CD4-positive, alpha-beta T cell treated with Interleukin-10 for 1 hour (primary cell): ENCODE measurements around the gene DOCK2.
"Not testable (repeated sequence)": the region's sequence is repeated elsewhere in the genome, so short reads cannot be mapped to it uniquely, and the experiment has no call there.

Source experiments
- DNase-seq: peaks from one replicate; pipeline ENCODE4 v3.0.0-alpha.2; 2020

DOCK2 gene

GRCh38 chr5:169723103-169723831 lies 86.2 kb downstream of the DOCK2 start:
- DNase-seq: no peak

DNA sequence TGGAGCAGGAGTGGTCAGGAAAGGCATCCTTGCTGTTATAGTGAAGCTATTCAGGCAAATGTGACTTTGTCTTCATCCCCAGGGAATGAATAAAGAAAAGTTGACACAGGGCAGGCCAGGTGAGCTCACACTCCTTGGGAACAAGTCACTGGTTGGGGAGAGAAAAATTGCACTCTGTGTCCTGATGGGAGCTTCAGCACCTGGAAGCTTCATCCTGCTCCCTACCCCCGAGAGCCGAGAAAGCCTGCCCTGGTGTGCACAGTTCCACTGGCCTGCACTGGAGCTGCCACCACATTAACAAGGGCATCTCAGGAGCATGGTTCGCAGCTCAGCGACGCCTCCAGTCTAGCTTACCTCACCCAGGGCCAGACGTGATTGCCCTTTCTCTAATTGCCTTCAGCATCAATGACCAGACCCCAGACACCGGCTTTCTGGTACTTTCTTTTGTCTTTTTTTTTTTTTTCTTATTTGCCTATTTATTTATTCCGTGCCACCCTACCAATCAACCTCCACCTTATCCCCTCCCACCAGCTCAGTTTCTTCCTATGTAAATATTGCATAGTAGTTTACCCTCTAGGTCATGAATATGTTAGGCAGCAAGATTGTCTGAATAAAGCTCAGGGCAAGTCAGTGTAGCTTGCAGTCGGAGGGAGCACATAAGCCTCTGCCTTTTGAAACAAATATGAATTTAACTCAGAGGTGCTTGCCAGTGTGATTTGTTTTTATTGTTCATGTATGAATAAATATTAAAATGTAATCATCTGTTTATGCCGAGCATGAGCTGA lies 87.4 kb downstream of the DOCK2 start:
- DNase-seq: no peak

DNA sequence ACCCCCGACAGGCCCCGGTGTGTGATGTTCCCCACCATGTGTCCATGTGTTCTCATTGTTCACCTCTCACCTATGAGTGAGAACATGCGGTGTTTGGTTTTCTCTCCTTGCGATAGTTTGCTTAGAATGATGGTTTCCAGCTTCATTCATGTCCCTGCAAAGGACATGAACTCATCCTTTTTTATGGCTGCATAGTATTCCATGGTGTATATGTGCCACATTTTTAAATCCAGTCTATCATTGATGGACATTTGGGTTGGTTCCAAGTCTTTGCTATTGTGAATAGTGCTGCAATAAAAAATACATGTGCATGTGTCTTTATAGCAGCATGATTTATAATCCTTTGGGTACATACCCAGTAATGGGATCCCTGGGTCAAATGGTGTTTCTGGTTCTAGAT lies 88.6 kb downstream of the DOCK2 start:
- not testable (repeated sequence) for DNase-seq

DNA sequence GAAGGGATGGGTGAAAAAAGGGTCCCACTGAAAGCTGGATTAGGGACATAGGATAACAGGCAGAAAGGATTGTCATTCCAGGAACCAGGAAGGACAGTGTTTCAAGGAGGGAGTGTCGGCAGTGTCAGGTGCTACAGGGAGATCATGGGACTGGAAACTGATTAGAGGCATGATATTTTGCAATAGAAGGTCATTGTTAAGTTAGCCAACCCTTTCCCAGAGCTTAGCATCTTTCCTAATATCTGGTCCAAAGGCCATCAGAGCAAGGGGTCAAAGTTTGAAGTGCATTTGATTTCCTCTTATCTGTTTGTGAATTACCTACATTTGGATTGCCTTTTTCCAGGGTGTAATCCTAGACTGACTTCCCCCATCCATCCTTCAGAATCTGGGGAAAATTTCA lies 91.3 kb downstream of the DOCK2 start:
- DNase-seq: no peak

DNA sequence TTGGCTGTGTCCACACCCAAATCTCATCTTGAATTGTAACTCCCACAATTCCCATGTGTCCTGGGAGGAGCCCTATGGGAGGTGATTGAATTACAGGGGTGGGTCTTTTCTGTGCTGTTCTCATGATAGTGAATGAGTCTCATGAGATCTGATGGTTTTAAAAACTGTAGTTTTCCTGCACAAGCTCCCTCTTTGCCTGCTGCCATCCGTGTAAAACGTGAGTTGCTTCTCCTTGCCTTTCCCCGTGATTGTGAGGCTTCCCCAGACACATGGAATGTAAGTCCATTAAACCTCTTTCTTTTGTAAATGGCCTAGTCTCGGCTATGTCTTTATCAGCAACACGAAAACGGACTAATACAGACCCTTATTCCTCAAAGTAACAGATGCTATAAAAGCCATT lies 94.1 kb downstream of the DOCK2 start:
- no peak for DNase-seq

DNA sequence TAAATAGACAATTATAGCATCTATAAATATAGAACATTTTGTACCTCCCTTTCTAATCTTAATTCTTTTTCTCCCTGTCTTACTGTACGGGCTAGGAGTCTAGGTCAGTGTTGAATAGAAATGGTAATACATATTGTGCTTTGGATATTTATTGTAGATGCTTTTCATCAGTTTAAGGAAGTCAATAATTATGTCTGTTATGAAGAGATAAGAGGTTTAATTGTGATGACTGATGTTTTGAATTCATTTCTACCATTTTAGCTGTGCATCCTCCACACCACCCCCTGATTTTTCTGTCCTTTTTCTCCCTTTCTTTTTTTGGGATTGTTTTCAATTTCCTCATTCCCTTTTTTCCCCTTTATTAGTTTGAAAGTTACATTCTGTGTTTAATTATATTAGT lies 95.8 kb downstream of the DOCK2 start:
- DNase-seq: no peak

- DNase-seq: no peak
Observed at GRCh38 chr5:169735913-169736312, 98.8 kb downstream of the DOCK2 start.

GRCh38 chr5:169736653-169737052 lies 99.6 kb downstream of the DOCK2 start:
- no peak for DNase-seq

DNA sequence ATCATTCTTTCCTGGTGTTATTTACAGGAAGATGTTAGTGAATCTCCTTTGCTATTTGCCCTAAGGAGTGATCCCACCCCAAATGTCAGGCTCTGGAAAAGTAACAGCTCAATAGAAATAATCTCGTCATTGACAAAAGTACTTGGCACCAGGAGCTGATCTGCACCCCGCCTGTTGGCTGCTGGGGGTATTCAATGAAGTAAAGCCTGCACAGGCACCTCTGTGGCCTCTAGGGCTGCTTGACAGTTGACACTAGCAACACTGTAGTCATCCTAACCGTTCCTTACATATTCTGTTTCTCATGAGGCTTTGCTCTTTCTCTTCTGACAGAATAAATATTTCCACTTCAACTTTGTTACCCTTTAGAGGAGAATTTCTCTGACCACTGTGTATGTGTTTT lies 103.4 kb downstream of the DOCK2 start:
- no peak for DNase-seq

DNA sequence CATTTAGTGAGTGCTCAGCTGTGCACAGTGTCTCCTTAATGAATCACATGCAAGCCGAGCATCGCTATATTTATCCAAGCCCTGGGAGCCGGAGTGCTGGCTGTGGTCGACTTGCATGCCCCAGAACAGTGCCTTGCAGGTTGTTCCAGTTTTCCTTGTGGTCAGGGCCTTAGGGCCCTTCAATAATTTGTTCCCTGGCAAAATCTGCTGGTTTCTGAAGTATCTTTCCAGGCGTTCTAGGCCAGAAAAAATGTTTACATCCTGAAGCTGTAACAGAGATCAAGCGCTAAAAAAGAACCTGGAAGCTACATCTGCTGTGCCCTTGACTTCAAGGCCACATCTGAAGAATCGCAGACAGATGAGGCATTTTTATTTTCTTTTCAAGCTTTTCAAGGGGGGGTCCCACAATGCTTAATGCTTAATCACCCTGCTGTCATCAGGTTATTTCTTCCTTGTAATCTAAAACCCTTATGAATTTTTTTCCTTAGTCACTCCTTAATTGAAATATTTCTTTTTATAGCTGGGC lies 105.8 kb downstream of the DOCK2 start:
- DNase-seq: no peak

DNA sequence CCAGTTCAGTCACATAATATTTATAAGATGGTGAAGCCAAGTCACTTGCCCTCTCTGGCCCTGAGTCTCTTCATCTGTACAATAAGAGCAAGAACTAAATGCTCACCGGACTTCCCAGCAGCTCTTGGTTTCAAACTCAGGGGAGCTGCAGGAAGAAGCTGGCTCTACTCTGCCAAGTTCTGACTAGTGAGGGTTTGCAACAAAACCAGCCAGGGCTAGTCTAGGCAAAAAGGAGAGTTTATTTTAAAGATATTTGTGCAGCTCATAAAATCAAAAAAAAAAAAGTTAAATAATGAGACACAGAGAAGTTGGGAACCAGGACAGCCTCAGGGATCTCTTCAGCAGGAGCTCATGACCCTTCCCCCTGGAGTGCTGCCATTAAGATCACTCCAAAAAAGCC lies 107.3 kb downstream of the DOCK2 start:
- DNase-seq: no peak

DNA sequence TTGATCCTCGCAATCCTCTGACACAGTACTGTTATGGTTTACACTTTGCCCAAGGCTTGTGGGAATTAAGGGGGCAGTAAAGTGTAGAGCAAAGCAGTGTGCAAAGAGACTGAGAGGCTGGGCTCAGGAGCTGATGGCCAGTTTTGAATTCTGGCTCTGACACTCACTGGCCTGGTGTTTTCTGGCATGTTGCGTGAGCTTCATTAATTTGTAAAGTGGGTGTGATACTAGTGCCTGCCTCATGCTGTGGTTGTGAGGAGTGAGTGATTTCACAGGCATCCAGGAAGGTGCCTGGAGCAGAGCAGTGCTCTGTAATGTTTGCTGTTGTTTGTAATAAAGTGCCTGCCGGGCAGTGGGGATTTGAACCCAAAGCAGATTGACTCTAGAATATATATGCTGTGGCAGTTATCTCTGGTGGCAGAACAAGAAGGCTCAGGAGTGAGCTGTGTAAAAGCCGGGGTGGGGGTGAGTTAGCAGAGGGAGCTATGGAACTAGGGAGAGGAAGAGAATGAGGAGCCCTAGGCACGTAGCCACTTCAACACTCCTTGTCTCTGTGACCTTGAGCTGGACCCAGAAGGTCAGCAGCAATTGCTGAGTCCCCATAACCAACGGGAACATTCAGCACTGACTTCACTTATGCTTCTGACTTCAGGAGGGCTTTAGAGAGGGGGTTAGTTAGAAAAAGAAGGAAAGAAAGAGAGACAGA lies 108.5 kb downstream of the DOCK2 start:
- no peak for DNase-seq

DNA sequence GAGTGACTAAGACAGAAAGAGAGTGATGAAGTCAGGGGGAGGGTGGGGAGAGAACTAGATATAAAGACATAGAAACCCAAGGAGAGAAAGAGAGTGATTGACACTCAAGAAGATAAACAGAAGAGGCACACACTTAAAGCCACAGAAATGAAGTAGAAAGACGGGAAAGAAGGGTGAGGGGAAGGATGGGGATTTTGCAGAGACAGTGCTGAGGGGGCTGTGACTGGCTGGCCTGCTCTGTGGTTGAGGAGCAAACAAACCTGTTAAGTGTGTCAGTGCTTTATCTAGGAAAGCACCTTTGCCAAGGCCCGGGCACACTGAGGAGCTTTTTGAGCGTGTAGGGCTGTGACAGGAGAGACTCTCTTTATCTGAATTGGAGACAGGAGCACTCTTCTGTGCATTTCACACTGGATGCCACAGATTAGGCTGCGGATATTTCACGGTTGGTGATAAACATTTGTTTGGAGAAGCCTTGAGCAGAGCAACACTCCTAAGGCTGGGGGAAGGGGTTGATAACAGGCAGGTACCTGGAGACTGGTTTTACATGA lies 109.1 kb downstream of the DOCK2 start:
- DNase-seq: no peak

- no peak for DNase-seq
Observed at GRCh38 chr5:169748174-169748573, 111.1 kb downstream of the DOCK2 start.

DNA sequence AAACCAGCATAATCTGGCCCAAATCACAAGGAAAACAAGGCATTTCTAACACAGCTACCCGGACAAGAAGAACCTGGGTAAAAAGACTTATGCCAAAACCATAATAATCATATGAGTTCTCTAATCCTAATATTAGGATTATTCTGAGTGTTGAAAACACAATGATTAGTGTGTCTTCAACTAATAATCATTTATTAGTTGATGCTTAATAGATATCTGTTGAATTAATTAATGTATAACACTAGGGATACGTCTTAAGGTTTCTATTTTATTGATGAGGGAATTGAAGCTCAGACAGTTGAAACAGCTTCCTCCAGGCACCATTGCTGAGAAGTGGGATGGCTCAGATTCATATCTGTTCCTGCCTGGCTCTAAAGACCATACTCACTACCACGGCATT lies 112.2 kb downstream of the DOCK2 start:
- DNase-seq: no peak

DNA sequence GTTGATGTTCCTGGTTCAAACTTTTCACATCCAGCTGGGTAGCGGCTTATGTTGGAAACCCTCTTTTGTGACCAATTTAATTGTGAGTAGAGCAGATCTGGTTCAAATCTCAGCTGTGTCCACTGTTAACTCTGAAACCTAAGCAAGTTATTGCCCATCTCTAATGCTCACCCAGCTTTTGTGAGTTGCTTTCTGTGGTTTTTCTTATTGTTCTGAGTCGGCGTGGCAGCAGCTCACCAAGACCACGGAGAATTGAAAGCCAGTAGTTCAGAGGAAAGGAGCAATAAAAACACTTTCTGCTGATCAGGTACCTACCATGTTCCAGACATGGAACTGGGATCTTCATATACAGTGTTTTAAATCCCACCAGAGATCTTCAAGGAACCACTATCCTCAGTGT lies 114.4 kb downstream of the DOCK2 start:
- DNase-seq: no peak

DNA sequence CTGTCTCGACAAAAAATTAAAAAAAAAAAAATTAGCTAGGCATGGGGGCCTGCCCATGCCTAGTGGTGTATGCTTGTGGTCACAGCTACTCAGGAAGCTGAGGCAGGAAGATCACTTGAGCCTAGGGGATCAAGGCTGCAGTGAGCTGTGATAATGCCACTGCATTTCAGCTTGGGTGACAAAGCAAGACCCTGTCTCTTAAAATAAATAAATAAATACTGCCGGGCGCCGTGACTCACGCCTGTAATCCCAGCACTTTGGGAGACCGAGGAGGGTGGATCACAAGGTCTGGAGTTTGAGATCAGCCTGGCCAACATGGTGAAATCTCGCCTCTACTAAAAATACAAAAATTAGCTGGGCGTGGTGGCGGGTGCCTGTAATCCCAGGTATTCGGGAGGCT lies 115.5 kb downstream of the DOCK2 start:
- not testable (repeated sequence) for DNase-seq

GRCh38 chr5:169753795-169754194 lies 116.7 kb downstream of the DOCK2 start:
- no peak for DNase-seq

- DNase-seq: no peak
Observed at GRCh38 chr5:169754737-169755136, 117.7 kb downstream of the DOCK2 start.

DNA sequence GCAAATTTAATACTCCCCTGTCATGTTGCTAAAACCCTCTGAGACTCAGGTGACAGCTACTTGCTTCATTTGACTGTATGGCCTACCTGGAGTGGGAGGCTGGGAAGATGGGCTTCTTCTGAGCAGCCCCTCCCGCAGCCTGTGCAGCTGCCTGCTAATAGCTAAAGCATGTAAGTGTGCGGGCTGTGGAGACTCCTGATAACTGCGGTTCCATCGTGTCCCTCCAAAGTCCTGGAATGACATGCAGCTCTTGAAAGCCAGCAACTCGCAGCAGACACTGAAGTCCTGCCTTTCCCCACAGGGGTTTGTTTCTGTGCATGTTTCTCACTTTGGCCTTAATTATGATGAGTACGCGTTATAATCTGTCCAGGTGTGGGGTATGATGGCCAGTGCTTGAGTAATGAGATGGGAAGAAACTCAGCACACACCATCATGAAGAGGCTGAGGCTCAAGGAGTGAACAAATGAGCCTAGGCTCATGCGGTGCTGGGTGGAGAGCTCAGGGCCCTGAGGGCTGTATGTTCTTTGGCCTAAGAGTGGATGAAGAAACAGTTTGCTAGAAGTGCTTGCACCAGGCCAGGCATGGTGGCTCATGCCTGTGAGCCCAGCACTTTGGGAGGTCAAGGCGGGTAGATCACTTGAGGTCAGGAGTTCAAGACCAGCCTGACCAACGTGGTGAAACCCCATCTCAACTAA lies 119.1 kb downstream of the DOCK2 start:
- DNase-seq: no peak

DNA sequence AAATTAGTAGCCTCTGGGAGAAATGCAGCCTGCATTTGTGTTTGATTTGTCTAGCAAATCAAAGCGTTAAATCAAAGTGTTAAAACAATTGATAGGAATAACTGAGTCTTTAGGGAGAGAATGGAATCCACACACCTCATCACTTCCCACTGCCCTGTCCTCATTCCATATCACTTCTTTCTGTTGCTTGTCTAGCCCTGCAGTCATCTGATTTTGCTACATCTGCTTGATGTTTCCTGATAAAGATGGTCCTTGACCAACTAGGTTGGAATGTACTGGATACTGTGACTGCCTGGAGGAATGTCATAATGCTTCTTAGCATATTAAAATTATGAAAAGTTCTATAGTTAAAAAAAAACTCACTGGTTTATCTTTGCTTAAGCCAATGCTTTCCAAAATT lies 119.9 kb downstream of the DOCK2 start:
- DNase-seq: no peak

- DNase-seq: no peak
Observed at GRCh38 chr5:169758886-169759285, 121.8 kb downstream of the DOCK2 start.

- DNase-seq: no peak
Observed at GRCh38 chr5:169760229-169760628, 123.2 kb downstream of the DOCK2 start.
